H9 (cell line): ENCODE measurements around the gene CTXN3. TPM values are rescaled to one million over a fixed set of nuclear protein-coding genes. Genes with fewer than 3 reads are reported as not detected.

Source experiments
- DNase-seq: peaks from one replicate; pipeline ENCODE4 v3.0.0-alpha.2; 2017
- H2AFZ ChIP-seq: one replicate; pipeline ENCODE4 v1.6.1; 2013; ENCODE audit warnings: mild to moderate bottlenecking, low read length, control low read depth, moderate library complexity
- H2AK5ac ChIP-seq: 2 replicates; pipeline ENCODE4 v1.6.1; 2013; ENCODE audit warnings: low read length, control low read depth, mixed read lengths; ENCODE audit not compliant: insufficient read length
- H2BK120ac ChIP-seq: one replicate; pipeline ENCODE4 v1.6.1; 2013; ENCODE audit warnings: low read depth, mild to moderate bottlenecking, low read length, control low read depth, inconsistent platforms; ENCODE audit not compliant: poor library complexity, severe bottlenecking
- H2BK12ac ChIP-seq: 2 replicates; pipeline ENCODE4 v1.6.1; 2013; ENCODE audit warnings: low read length, control low read depth, mixed read lengths, low read depth; ENCODE audit not compliant: insufficient read length
- H2BK15ac ChIP-seq: 2 replicates; pipeline ENCODE4 v1.6.1; 2013; ENCODE audit warnings: low read depth, low read length, control low read depth
- H2BK20ac ChIP-seq: one replicate; pipeline ENCODE4 v1.6.1; 2013; ENCODE audit warnings: low read depth, mild to moderate bottlenecking, low read length, control low read depth, inconsistent platforms; ENCODE audit not compliant: poor library complexity, severe bottlenecking
- H2BK5ac ChIP-seq: 2 replicates; pipeline ENCODE4 v1.6.1; 2013; ENCODE audit warnings: low read length, control low read depth, mixed read lengths; ENCODE audit not compliant: insufficient read length
- H3K14ac ChIP-seq: 2 replicates; pipeline ENCODE4 v1.6.1; 2013; ENCODE audit warnings: low read length, control low read depth; ENCODE audit not compliant: insufficient read depth
- H3K18ac ChIP-seq: 2 replicates; pipeline ENCODE4 v1.6.1; 2013; ENCODE audit warnings: low read depth, mild to moderate bottlenecking, mixed read lengths, low read length, control low read depth; ENCODE audit not compliant: insufficient read length
- H3K23ac ChIP-seq: 2 replicates; pipeline ENCODE4 v1.6.1; 2013; ENCODE audit warnings: low read length, control low read depth, mixed read lengths, low read depth; ENCODE audit not compliant: insufficient read length
- H3K23me2 ChIP-seq: 2 replicates; pipeline ENCODE4 v1.6.1; 2013; ENCODE audit warnings: low read depth, mild to moderate bottlenecking, mixed read lengths, low read length, control low read depth; ENCODE audit not compliant: insufficient read length, poor library complexity, severe bottlenecking
- H3K27ac ChIP-seq: 2 replicates; pipeline ENCODE4 v1.5.1; 2013; ENCODE audit warnings: low read length, control low read depth, mixed read lengths, low read depth; ENCODE audit not compliant: insufficient read length
- H3K27me3 ChIP-seq: 2 replicates; pipeline ENCODE4 v1.6.1; 2013; ENCODE audit warnings: low read length, control low read depth, inconsistent platforms; ENCODE audit not compliant: insufficient read depth
- H3K4ac ChIP-seq: 2 replicates; pipeline ENCODE4 v1.6.1; 2013; ENCODE audit warnings: low read depth, mild to moderate bottlenecking, control low read depth, inconsistent platforms, low read length, moderate library complexity
- H3K4me1 ChIP-seq: 2 replicates; pipeline ENCODE4 v1.6.1; 2013; ENCODE audit warnings: low read length, control low read depth, inconsistent platforms; ENCODE audit not compliant: insufficient read depth
- H3K4me2 ChIP-seq: 2 replicates; pipeline ENCODE4 v1.6.1; 2013; ENCODE audit warnings: low read length, control low read depth, mixed read lengths; ENCODE audit not compliant: insufficient read length, insufficient read depth
- H3K56ac ChIP-seq: 2 replicates; pipeline ENCODE4 v1.6.1; 2013; ENCODE audit warnings: low read depth, mild to moderate bottlenecking, mixed read lengths, low read length, control low read depth; ENCODE audit not compliant: insufficient read length
- H3K79me1 ChIP-seq: 2 replicates; pipeline ENCODE4 v1.6.1; 2013; ENCODE audit warnings: low read depth, mild to moderate bottlenecking, moderate library complexity, low read length, control low read depth, inconsistent platforms; ENCODE audit not compliant: insufficient read depth, poor library complexity, severe bottlenecking
- H3K79me2 ChIP-seq: 2 replicates; pipeline ENCODE4 v1.6.1; 2013; ENCODE audit warnings: low read length, control low read depth, inconsistent platforms; ENCODE audit not compliant: insufficient read depth
- H3K9ac ChIP-seq: 2 replicates; pipeline ENCODE4 v1.6.1; 2013; ENCODE audit warnings: low read length, control low read depth, mixed read lengths; ENCODE audit not compliant: insufficient read length; ENCODE audit errors: extremely low read depth
- H3K9me3 ChIP-seq: one replicate; pipeline ENCODE4 v1.6.1; 2013; ENCODE audit warnings: low read depth, low read length, inconsistent platforms; ENCODE audit not compliant: control insufficient read depth
- H3T11ph ChIP-seq: one replicate; pipeline ENCODE4 v1.6.1; 2013; ENCODE audit warnings: mild to moderate bottlenecking, low read length, control low read depth, inconsistent platforms
- H4K20me1 ChIP-seq: one replicate; pipeline ENCODE4 v1.6.1; 2013; ENCODE audit not compliant: control insufficient read depth, insufficient read length, insufficient read depth
- H4K5ac ChIP-seq: 2 replicates; pipeline ENCODE4 v1.6.1; 2013; ENCODE audit warnings: low read depth, mild to moderate bottlenecking, mixed read lengths, low read length, control low read depth; ENCODE audit not compliant: insufficient read length
- H4K8ac ChIP-seq: replicated peaks from 2 replicates; pipeline ENCODE4 v1.6.1; 2013; ENCODE audit warnings: low read length, control low read depth, mixed read lengths, low read depth; ENCODE audit not compliant: insufficient read length
- H4K91ac ChIP-seq: 2 replicates; pipeline ENCODE4 v1.6.1; 2013; ENCODE audit warnings: low read depth, mild to moderate bottlenecking, moderate library complexity, mixed read lengths, low read length, control low read depth; ENCODE audit not compliant: insufficient read length
- H3K27ac Mint-ChIP-seq, 3 experiments: 2 replicates in 2 of 3; 3 replicates in 1 of 3; pipeline ENCODE4 v1.8.0; 2020 to 2021; ENCODE audit warnings: mixed read lengths in 3 of 3, mild to moderate bottlenecking in 1 of 3, moderate library complexity in 1 of 3
- H3K27me3 Mint-ChIP-seq: 2 replicates; pipeline ENCODE4 v1.8.0; 2021; ENCODE audit warnings: low read depth, mild to moderate bottlenecking, moderate library complexity, mixed read lengths
- H3K36me3 Mint-ChIP-seq, 3 experiments: 2 replicates in 2 of 3; 3 replicates in 1 of 3; pipeline ENCODE4 v1.8.0; 2020 to 2021; ENCODE audit warnings: low read depth in 3 of 3, mixed read lengths in 3 of 3; ENCODE audit not compliant: insufficient read depth in 1 of 3
- H3K4me1 Mint-ChIP-seq, 2 experiments: 2 replicates each; pipeline ENCODE4 v1.8.0; 2020; ENCODE audit warnings: mixed read lengths in 2 of 2
- H3K4me3 Mint-ChIP-seq, 2 experiments: 2 replicates in 1 of 2; 3 replicates in 1 of 2; pipeline ENCODE4 v1.8.0; 2020 to 2021; ENCODE audit warnings: mild to moderate bottlenecking in 2 of 2, mixed read lengths in 2 of 2, moderate library complexity in 1 of 2
- H3K9me3 Mint-ChIP-seq, 2 experiments: 2 replicates in 1 of 2; 3 replicates in 1 of 2; pipeline ENCODE4 v1.8.0; 2020; ENCODE audit warnings: mild to moderate bottlenecking in 2 of 2, mixed read lengths in 2 of 2, moderate library complexity in 1 of 2
- CTCF ChIP-seq: fragments of 200-600 bp; sonication (generic); conservative IDR thresholded peaks from 3 replicates; pipeline ENCODE4 v1.8.0; 2021; ENCODE audit warnings: antibody characterized with exemption, mild to moderate bottlenecking
- WGBS: extraction: QIAGEN DNeasy Blood & Tissue Kit; methylation state at CpG from one replicate; pipeline ENCODE4 v1.1.7; 2013; ENCODE audit warnings: missing lambda C conversion rate, low lambda C conversion rate, mixed read lengths; ENCODE audit not compliant: insufficient read length; ENCODE audit errors: extremely low coverage; 5-methylcytosine and 5-hydroxymethylcytosine counted together
- total RNA-seq: library from RNA; stranded (reverse); gene quantifications from 2 replicates; pipeline ENCODE4 v1.2.1, GENCODE V29; 2021

The CTXN3 gene
- total RNA-seq, 1 experiment from 2014 or later: not detected

GRCh38 chr5:127609011-127609410, 39.9 kb upstream of the CTXN3 start:
- no peak overlapping the region for H2BK5ac ChIP-seq
- H3K79me2 ChIP-seq: no peaks in the 10 kb centered on the region
- Mint-ChIP-seq H3K36me3 (no peaks in the 10 kb centered on the region), H3K27me3 (no peaks in the 10 kb centered on the region), H3K4me3 (no peak overlapping the region), H3K27ac (no peak overlapping the region), H3K9me3 (no peaks in the 10 kb centered on the region), H3K4me1 (peaks cover 0 to 7% of the 10 kb centered on the region in 2 experiments; a peak in 3 of 4 replicates)
- DNase-seq: no peak
- H3T11ph ChIP-seq: no peak overlapping the region
- H3K4me1 ChIP-seq: no peaks in the 10 kb centered on the region
- H3K27ac ChIP-seq: no peak overlapping the region
- H2BK15ac ChIP-seq: no peak overlapping the region
- no peak overlapping the region for H2BK20ac ChIP-seq
- WGBS: no CpG with 5 or more reads among the region's 2 CpGs
- no peak overlapping the region for H4K91ac ChIP-seq
- no peaks in the 10 kb centered on the region; the same call in 1 of the 2 replicates for H3K27me3 ChIP-seq
- H3K18ac ChIP-seq: no peak overlapping the region
- no peak for TF ChIP-seq CTCF
- no peak overlapping the region for H3K56ac ChIP-seq
- no peaks in the 10 kb centered on the region for H4K20me1 ChIP-seq
- no peak overlapping the region for H2AK5ac ChIP-seq
- H2BK12ac ChIP-seq: no peak overlapping the region
- H3K79me1 ChIP-seq: no peaks in the 10 kb centered on the region
- no peak overlapping the region for H3K4ac ChIP-seq
- no peak overlapping the region for H3K9ac ChIP-seq
- H3K9me3 ChIP-seq: no peaks in the 10 kb centered on the region
- no peak overlapping the region for H2AFZ ChIP-seq
- no peak overlapping the region for H3K4me2 ChIP-seq
- H3K23ac ChIP-seq: no peak overlapping the region
- H3K23me2 ChIP-seq: no peaks in the 10 kb centered on the region
- no peak overlapping the region for H4K5ac ChIP-seq
- no peak overlapping the region for H3K14ac ChIP-seq
- H4K8ac ChIP-seq: no peak overlapping the region
- no peak overlapping the region for H2BK120ac ChIP-seq
